Breast epithelium (tissue), 4 donors: ENCODE results near the gene AOAH. TPM values are rescaled to one million over a fixed set of nuclear protein-coding genes. Genes with fewer than 3 reads are reported as not detected.

Experiments used
- DNase-seq, 2 donors: peaks; one replicate each; pipeline ENCODE4 v3.0.0-alpha.2; 2019; ENCODE audit warnings: low spot score in 2 of 2
- H3K27ac ChIP-seq, 2 donors: fragments of 200-600 bp; sonication (generic) in 1 of 2; one replicate each; pipeline ENCODE4 v1.5.1; 2016 to 2019; ENCODE audit warnings: mild to moderate bottlenecking in 1 of 2
- H3K27me3 ChIP-seq, 2 donors: fragments of 200-600 bp; sonication (generic) in 1 of 2; one replicate each; pipeline versions ENCODE4 v1.5.1 to v1.6.0; 2017 to 2019; ENCODE audit warnings: control low read depth in 1 of 2, mild to moderate bottlenecking in 1 of 2
- H3K36me3 ChIP-seq: fragments of 200-600 bp; one replicate; pipeline ENCODE4 v1.5.1; 2019
- H3K4me1 ChIP-seq, 2 donors: fragments of 200-600 bp; sonication (generic); one replicate each; pipeline ENCODE4 v1.5.1; 2016 to 2019; ENCODE audit warnings: control low read depth in 1 of 2
- H3K4me3 ChIP-seq, 3 donors: fragments of 200-600 bp; sonication (generic); 1 replicate in 2 of 3; 2 replicates in 1 of 3; pipeline ENCODE4 v1.5.1; 2016 to 2019; ENCODE audit warnings: mild to moderate bottlenecking in 3 of 3, moderate library complexity in 2 of 3
- H3K9me3 ChIP-seq, 2 donors: fragments of 200-600 bp; sonication (generic) in 1 of 2; one replicate each; pipeline ENCODE4 v1.5.1; 2016 to 2019; ENCODE audit warnings: control low read depth in 1 of 2
- CTCF ChIP-seq, 3 donors: fragments of 450-650 bp; IDR thresholded peaks; one replicate each; pipeline ENCODE4 v1.5.1; 2016 to 2017; ENCODE audit warnings: antibody characterized with exemption in 3 of 3, mild to moderate bottlenecking in 3 of 3, moderate library complexity in 3 of 3
- POLR2A ChIP-seq: fragments of 450-650 bp; IDR thresholded peaks from one replicate; pipeline ENCODE4 v1.6.1; 2016; ENCODE audit warnings: antibody characterized with exemption, mild to moderate bottlenecking, moderate library complexity
- POLR2AphosphoS5 ChIP-seq, 3 donors: sonication (generic); formaldehyde crosslinking; IDR thresholded peaks; one replicate each; pipeline ENCODE4 v1.6.1; 2017; ENCODE audit warnings: antibody characterized with exemption in 3 of 3
- intact Hi-C: fragments of 100-400 bp; cut with DNase I; formaldehyde crosslinking; loops from one replicate; pipeline ENCODE4 v1.15.1; 2023; ENCODE audit warnings: low total_unique reads
- total RNA-seq, 3 donors: library from RNA; depleted of rRNA; stranded (reverse); fragments of >200 nt; gene quantifications; one replicate each; pipeline ENCODE4 v1.1.0, GENCODE V29; 2016

AOAH gene
- total RNA-seq, 3 donors from 2014 or later, result 4.6 to 13.3 (median 10.8) TPM

GRCh38 chr7:36513393-36513792 is 210.9 kb downstream of the AOAH start:
- no peaks in the 10 kb centered on the region for H3K9me3 ChIP-seq
- no peak overlapping the region for H3K27ac ChIP-seq
- TF ChIP-seq POLR2AphosphoS5 (IDR thresholded peaks at IDR 0.05) (no peak), POLR2A (no peak), CTCF (IDR thresholded peaks at IDR 0.05) (no peak)
- no peak for DNase-seq
- H3K4me3 ChIP-seq, result no peak overlapping the region
- intact Hi-C loops, result no loop called here
- no peaks in the 10 kb centered on the region for H3K4me1 ChIP-seq
- no peaks in the 10 kb centered on the region for H3K36me3 ChIP-seq
- no peaks in the 10 kb centered on the region for H3K27me3 ChIP-seq

- Histone ChIP-seq H3K4me3 (no peak overlapping the region), H3K9me3 (no peaks in the 10 kb centered on the region), H3K36me3 (no peaks in the 10 kb centered on the region), H3K4me1 (no peaks in the 10 kb centered on the region), H3K27me3 (no peaks in the 10 kb centered on the region), H3K27ac (no peak overlapping the region)
- no peak for TF ChIP-seq CTCF (IDR thresholded peaks at IDR 0.05)
- no peak for TF ChIP-seq POLR2A
- TF ChIP-seq POLR2AphosphoS5 (IDR thresholded peaks at IDR 0.05), result no peak
- intact Hi-C loops, result no loop called here
- DNase-seq, result no peak
Observed at GRCh38 chr7:36512616-36513015, 211.7 kb downstream of the AOAH start.

GRCh38 chr7:36509962-36510361 is 214.3 kb downstream of the AOAH start:
- no peaks in the 10 kb centered on the region for H3K9me3 ChIP-seq
- no peak overlapping the region for H3K27ac ChIP-seq
- no peak overlapping the region for H3K4me3 ChIP-seq
- no peak for DNase-seq
- intact Hi-C loops, result no loop called here
- H3K36me3 ChIP-seq, result no peaks in the 10 kb centered on the region
- H3K27me3 ChIP-seq, result no peaks in the 10 kb centered on the region
- no peaks in the 10 kb centered on the region for H3K4me1 ChIP-seq
- TF ChIP-seq POLR2A, result no peak
- no peak for TF ChIP-seq CTCF (IDR thresholded peaks at IDR 0.05)
- TF ChIP-seq POLR2AphosphoS5 (IDR thresholded peaks at IDR 0.05), result no peak

- no peak for DNase-seq
- intact Hi-C loops, result no loop called here
- no peaks in the 10 kb centered on the region for H3K27me3 ChIP-seq
- H3K4me3 ChIP-seq, result no peak overlapping the region
- H3K4me1 ChIP-seq, result no peaks in the 10 kb centered on the region
- no peaks in the 10 kb centered on the region for H3K9me3 ChIP-seq
- TF ChIP-seq POLR2AphosphoS5 (IDR thresholded peaks at IDR 0.05) (no peak), POLR2A (no peak), CTCF (IDR thresholded peaks at IDR 0.05) (no peak)
- no peaks in the 10 kb centered on the region for H3K36me3 ChIP-seq
- H3K27ac ChIP-seq, result no peak overlapping the region
Observed at GRCh38 chr7:36507475-36508440, 216.5 kb downstream of the AOAH start.

GRCh38 chr7:36506820-36507219 is 217.5 kb downstream of the AOAH start:
- DNase-seq, result no peak
- no peaks in the 10 kb centered on the region for H3K36me3 ChIP-seq
- intact Hi-C loops, result no loop called here
- H3K9me3 ChIP-seq, result no peaks in the 10 kb centered on the region
- no peak overlapping the region for H3K4me3 ChIP-seq
- no peaks in the 10 kb centered on the region for H3K4me1 ChIP-seq
- H3K27ac ChIP-seq, result no peak overlapping the region
- no peak for TF ChIP-seq CTCF (IDR thresholded peaks at IDR 0.05)
- no peak for TF ChIP-seq POLR2A
- TF ChIP-seq POLR2AphosphoS5 (IDR thresholded peaks at IDR 0.05), result no peak
- no peaks in the 10 kb centered on the region for H3K27me3 ChIP-seq
